Astrocyte of the spinal cord (primary cell): ENCODE measurements around the gene BBX.
A peak's percentile ranks its signal among the peaks of the same experiment; 100 is the strongest.

Experiments
- DNase-seq: peaks from one replicate; pipeline ENCODE4 v3.0.0; 2011; ENCODE audit warnings: low read depth, low spot score
- H3K4me3 ChIP-seq: 2 replicates; pipeline ENCODE4 v1.5.1; 2011; ENCODE audit warnings: low read depth, mild to moderate bottlenecking, low read length, moderate library complexity
- CTCF ChIP-seq: IDR thresholded peaks from 2 replicates; pipeline ENCODE4 v1.5.1; 2012; ENCODE audit warnings: low read depth, mild to moderate bottlenecking, low read length, inconsistent platforms
- in situ Hi-C: cut with HindIII; loops from 2 replicates; pipeline ENCODE4 v1.10.0; 2017; ENCODE audit warnings: low sequenced_read_pairs

Gene BBX

GRCh38 chr3:107841831-107842230 is 319.1 kb downstream of the BBX start:
- no peak for TF ChIP-seq CTCF
- DNase-seq, result no peak
- H3K4me3 ChIP-seq, result no peak overlapping the region
- in situ Hi-C loops, result no loop called here

GRCh38 chr3:107842940-107843339 is 320.2 kb downstream of the BBX start:
- no peak for DNase-seq
- H3K4me3 ChIP-seq, result no peak overlapping the region
- no peak for TF ChIP-seq CTCF
- in situ Hi-C loops, result no loop called here

- no peak overlapping the region for H3K4me3 ChIP-seq
- no peak for DNase-seq
- in situ Hi-C loops, result no loop called here
- no peak for TF ChIP-seq CTCF
Measured at GRCh38 chr3:107845380-107846278, 322.9 kb downstream of the BBX start.

GRCh38 chr3:107846279-107846852 is 323.6 kb downstream of the BBX start:
- in situ Hi-C loops, result no loop called here
- peak; percentile 77 for TF ChIP-seq CTCF
- H3K4me3 ChIP-seq, result no peak overlapping the region
- peak; percentile 60 for DNase-seq

GRCh38 chr3:107847791-107848190 is 325.0 kb downstream of the BBX start:
- in situ Hi-C loops, result no loop called here
- no peak for DNase-seq
- no peak overlapping the region for H3K4me3 ChIP-seq
- TF ChIP-seq CTCF, result no peak

- no peak overlapping the region for H3K4me3 ChIP-seq
- in situ Hi-C loops, result no loop called here
- no peak for TF ChIP-seq CTCF
Measured at GRCh38 chr3:107848351-107848915, 325.7 kb downstream of the BBX start.

More at GRCh38 chr3:107848351-107848915, 325.7 kb downstream of the BBX start:
- no peak for DNase-seq
